Measurements from ENCODE around the gene SHROOM1.

SHROOM1 gene

DNA sequence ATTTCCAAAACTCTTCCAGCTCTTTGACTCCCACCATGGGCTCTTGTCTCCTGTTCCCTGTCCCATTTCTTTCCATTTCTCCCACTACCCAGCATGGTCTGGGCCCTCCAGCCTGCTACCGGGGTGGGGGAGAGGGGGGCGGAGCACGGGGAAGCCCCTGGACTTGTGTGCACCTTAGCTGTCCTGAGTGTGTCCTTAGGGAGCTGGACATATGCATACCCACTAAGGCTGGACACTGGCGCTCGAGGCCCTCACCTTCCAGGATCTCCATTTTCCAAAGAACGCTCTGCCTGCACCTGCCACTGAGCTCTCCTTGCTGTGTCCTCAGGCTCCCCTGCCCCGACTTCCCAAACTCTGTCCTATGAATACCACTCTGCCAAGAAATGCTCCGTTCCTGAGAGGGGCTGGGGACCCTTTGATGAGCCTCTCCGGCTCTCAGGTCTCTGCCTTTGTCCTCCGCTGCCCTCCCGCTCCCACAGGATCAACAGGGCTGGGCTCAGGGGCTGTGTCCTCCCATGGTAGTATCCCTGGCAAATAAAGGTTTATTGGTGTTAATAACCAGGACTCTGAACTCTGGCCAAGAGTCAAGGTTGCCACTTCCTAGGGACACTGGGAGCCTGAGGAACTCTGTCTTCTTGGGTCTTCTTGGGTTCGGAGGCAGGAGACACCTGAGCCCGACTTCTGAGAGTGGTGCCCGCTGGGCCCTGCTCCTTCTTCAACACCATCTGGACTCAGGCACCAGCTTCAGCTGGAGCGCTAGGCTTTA lies 831 bp upstream of the SHROOM1 start:
- peaks cover 5 to 15% of the 10 kb centered on the region in 2 donors for H3K4me1 ChIP-seq (ENCODE audit: control insufficient read depth in 1 of 2, insufficient read depth in 2 of 2, low read length in 2 of 2)
- H3K4me3 ChIP-seq (ENCODE audit: low read depth in 1 of 2, low read length in 2 of 2), result peak overlapping the region; percentile 38 to 78
- H3K27ac ChIP-seq (ENCODE audit: low read length), result no peak overlapping the region
- no peaks in the 10 kb centered on the region for H3K9me3 ChIP-seq (ENCODE audit: control insufficient read depth in 1 of 2, low read length in 2 of 2)
- no peaks in the 10 kb centered on the region for H3K36me3 ChIP-seq (ENCODE audit: control insufficient read depth in 1 of 2, insufficient read depth in 2 of 2, low read length in 2 of 2)
- no peaks in the 10 kb centered on the region for H3K27me3 ChIP-seq (ENCODE audit: low read depth, low read length)

DNA sequence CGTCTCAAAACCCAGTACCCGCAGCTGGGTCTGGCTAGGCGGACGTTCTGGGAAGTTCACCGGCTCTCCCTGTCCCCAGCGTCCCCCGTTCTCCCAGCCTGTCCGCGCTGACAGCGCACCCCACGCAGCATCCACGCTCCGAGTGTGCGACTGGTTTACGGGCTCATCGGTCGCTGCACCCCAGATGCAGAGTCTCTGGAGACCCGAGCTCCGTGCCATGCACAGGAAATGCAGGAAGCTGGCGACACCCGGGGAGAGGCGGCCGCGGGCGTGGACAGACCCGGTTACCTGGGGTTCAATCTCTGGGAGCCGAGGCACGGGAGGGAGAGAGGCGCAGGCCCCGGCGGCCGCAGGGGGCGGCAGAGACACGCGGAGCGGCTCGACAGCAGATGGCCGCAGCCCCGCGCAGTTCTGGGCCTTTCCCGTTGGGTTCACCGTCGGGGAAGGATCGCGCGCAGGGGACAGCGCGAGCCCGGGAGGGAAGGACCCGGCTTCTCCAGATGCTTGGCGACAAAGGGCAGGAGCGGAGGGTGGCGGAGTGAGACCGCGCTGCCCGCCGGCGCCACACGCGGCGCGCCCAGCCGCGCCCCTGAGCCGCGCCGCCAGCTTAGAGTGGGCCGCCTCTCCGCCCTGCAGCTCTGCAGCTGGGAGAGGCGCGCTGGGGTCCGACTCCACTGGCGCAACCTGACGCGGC lies 558 bp downstream of the SHROOM1 start:
- Histone ChIP-seq H3K4me1 (ENCODE audit: control insufficient read depth in 1 of 2, insufficient read depth in 2 of 2, low read length in 2 of 2) (peaks cover 5 to 15% of the 10 kb centered on the region in 2 donors), H3K36me3 (ENCODE audit: control insufficient read depth in 1 of 2, insufficient read depth in 2 of 2, low read length in 2 of 2) (no peaks in the 10 kb centered on the region), H3K27me3 (ENCODE audit: low read depth, low read length) (no peaks in the 10 kb centered on the region), H3K9me3 (ENCODE audit: control insufficient read depth in 1 of 2, low read length in 2 of 2) (no peaks in the 10 kb centered on the region), H3K27ac (ENCODE audit: low read length) (no peak overlapping the region), H3K4me3 (ENCODE audit: low read depth in 1 of 2, low read length in 2 of 2) (peak overlapping the region; percentile 65 to 78)

- no peak overlapping the region for H3K27ac ChIP-seq (ENCODE audit: low read length)
- H3K36me3 ChIP-seq (ENCODE audit: control insufficient read depth in 1 of 2, insufficient read depth in 2 of 2, low read length in 2 of 2), result no peaks in the 10 kb centered on the region
- no peaks in the 10 kb centered on the region for H3K9me3 ChIP-seq (ENCODE audit: control insufficient read depth in 1 of 2, low read length in 2 of 2)
- peaks cover 5 to 15% of the 10 kb centered on the region in 2 donors for H3K4me1 ChIP-seq (ENCODE audit: control insufficient read depth in 1 of 2, insufficient read depth in 2 of 2, low read length in 2 of 2)
- peak overlapping the region; percentile 65 to 78 for H3K4me3 ChIP-seq (ENCODE audit: low read depth in 1 of 2, low read length in 2 of 2)
- H3K27me3 ChIP-seq (ENCODE audit: low read depth, low read length), result no peaks in the 10 kb centered on the region
Measured at GRCh38 chr5:132828846-132829494, 1.5 kb downstream of the SHROOM1 start.

DNA sequence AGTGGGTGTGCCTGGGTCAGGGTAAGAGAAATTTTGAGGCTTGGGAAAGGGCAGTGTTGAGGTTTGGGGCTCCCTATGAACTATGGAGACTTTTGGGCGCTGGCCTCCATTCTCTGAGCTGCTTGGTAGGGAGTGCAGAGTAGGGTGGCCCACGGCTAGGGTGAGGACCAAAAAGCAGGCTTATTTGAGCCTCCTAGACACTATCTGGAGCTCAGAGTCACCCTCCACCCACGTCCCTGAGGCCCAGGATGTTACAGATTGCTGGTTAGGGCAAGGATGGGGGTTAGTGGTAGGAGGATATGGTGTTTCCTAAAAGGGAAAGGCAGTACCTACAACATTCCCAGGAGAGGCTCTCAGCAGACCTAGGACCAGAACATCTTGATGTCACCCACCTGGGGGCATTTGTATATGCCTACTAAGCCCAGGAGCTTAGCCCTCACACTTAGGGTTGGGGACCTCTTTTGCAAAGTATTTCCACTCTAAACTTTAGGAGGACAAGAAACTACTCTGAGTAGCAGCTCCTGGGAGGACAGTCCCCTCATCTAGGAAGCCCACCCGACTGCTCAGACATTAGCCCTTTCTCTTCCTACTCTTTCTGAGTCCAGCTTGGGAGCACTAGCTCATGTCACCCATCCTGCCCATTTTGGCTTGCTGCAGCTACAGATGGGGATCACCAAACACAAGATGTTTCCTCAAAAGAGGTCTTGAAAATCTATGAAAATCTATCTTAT lies 2.3 kb downstream of the SHROOM1 start:
- Histone ChIP-seq H3K36me3 (ENCODE audit: control insufficient read depth in 1 of 2, insufficient read depth in 2 of 2, low read length in 2 of 2) (no peaks in the 10 kb centered on the region), H3K9me3 (ENCODE audit: control insufficient read depth in 1 of 2, low read length in 2 of 2) (no peaks in the 10 kb centered on the region), H3K27me3 (ENCODE audit: low read depth, low read length) (no peaks in the 10 kb centered on the region), H3K4me1 (ENCODE audit: control insufficient read depth in 1 of 2, insufficient read depth in 2 of 2, low read length in 2 of 2) (peaks cover 5 to 20% of the 10 kb centered on the region in 2 donors), H3K27ac (ENCODE audit: low read length) (no peak overlapping the region), H3K4me3 (ENCODE audit: low read depth in 1 of 2, low read length in 2 of 2) (no peak overlapping the region)

DNA sequence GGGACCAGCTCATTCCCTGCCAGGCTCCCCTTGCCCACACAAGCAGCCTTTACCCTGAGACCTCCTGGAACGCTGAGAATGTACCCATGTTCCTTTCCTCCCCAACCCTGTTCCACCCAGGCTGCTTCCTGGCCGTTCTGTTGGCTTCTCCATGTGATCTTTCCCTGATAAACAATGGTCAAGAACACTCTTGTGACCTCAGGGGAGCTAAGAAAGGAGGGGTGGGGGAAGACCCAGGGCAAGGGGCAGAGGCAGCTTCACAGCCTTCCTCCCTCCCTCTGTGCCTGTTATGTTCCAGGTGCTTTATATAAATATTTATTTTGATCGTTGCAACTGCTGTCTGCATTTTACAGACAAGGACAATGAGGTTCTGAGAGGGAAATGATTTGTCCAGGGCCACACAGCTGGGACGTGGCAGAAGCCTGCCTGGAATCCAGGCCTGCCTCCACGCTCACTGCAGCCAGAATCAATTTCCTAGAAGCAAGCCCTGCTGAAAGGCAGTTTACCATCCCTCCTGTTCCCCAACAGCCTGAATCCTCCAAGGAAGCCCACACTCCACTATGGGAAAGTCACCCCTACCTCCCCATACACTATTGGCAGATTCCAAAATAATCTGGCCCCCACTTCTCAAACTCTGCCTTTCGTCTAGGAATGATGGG lies 3.9 kb downstream of the SHROOM1 start:
- H3K36me3 ChIP-seq (ENCODE audit: control insufficient read depth in 1 of 2, insufficient read depth in 2 of 2, low read length in 2 of 2), result no peaks in the 10 kb centered on the region
- H3K27me3 ChIP-seq (ENCODE audit: low read depth, low read length), result no peaks in the 10 kb centered on the region
- H3K9me3 ChIP-seq (ENCODE audit: control insufficient read depth in 1 of 2, low read length in 2 of 2), result no peaks in the 10 kb centered on the region
- H3K4me3 ChIP-seq (ENCODE audit: low read depth in 1 of 2, low read length in 2 of 2), result no peak overlapping the region
- peaks cover 5 to 27% of the 10 kb centered on the region in 2 donors for H3K4me1 ChIP-seq (ENCODE audit: control insufficient read depth in 1 of 2, insufficient read depth in 2 of 2, low read length in 2 of 2)
- no peak overlapping the region for H3K27ac ChIP-seq (ENCODE audit: low read length)

- Histone ChIP-seq H3K27ac (ENCODE audit: low read length) (no peak overlapping the region), H3K27me3 (ENCODE audit: low read depth, low read length) (no peaks in the 10 kb centered on the region), H3K36me3 (ENCODE audit: control insufficient read depth in 1 of 2, insufficient read depth in 2 of 2, low read length in 2 of 2) (no peaks in the 10 kb centered on the region), H3K9me3 (ENCODE audit: control insufficient read depth in 1 of 2, low read length in 2 of 2) (no peaks in the 10 kb centered on the region), H3K4me3 (ENCODE audit: low read depth in 1 of 2, low read length in 2 of 2) (no peak overlapping the region), H3K4me1 (ENCODE audit: control insufficient read depth in 1 of 2, insufficient read depth in 2 of 2, low read length in 2 of 2) (peaks cover 5 to 25% of the 10 kb centered on the region in 2 donors)
Measured at GRCh38 chr5:132825834-132826391, 4.5 kb downstream of the SHROOM1 start.

- H3K9me3 ChIP-seq (ENCODE audit: control insufficient read depth in 1 of 2, low read length in 2 of 2), result no peaks in the 10 kb centered on the region
- peaks cover 5 to 20% of the 10 kb centered on the region in 2 donors for H3K4me1 ChIP-seq (ENCODE audit: control insufficient read depth in 1 of 2, insufficient read depth in 2 of 2, low read length in 2 of 2)
- no peak overlapping the region for H3K27ac ChIP-seq (ENCODE audit: low read length)
- H3K4me3 ChIP-seq (ENCODE audit: low read depth in 1 of 2, low read length in 2 of 2), result no peak overlapping the region
- H3K36me3 ChIP-seq (ENCODE audit: control insufficient read depth in 1 of 2, insufficient read depth in 2 of 2, low read length in 2 of 2), result no peaks in the 10 kb centered on the region
- H3K27me3 ChIP-seq (ENCODE audit: low read depth, low read length), result no peaks in the 10 kb centered on the region
Measured at GRCh38 chr5:132825033-132825833, 5.2 kb downstream of the SHROOM1 start.

GRCh38 chr5:132824426-132824825 lies 6.0 kb downstream of the SHROOM1 start:
- H3K4me3 ChIP-seq (ENCODE audit: low read depth in 1 of 2, low read length in 2 of 2), result no peak overlapping the region
- H3K9me3 ChIP-seq (ENCODE audit: control insufficient read depth in 1 of 2, low read length in 2 of 2), result no peaks in the 10 kb centered on the region
- H3K27ac ChIP-seq (ENCODE audit: low read length), result no peak overlapping the region
- H3K36me3 ChIP-seq (ENCODE audit: control insufficient read depth in 1 of 2, insufficient read depth in 2 of 2, low read length in 2 of 2), result no peaks in the 10 kb centered on the region
- peaks cover 5 to 15% of the 10 kb centered on the region in 2 donors for H3K4me1 ChIP-seq (ENCODE audit: control insufficient read depth in 1 of 2, insufficient read depth in 2 of 2, low read length in 2 of 2)
- H3K27me3 ChIP-seq (ENCODE audit: low read depth, low read length), result no peaks in the 10 kb centered on the region

GRCh38 chr5:132823481-132824050 lies 6.9 kb downstream of the SHROOM1 start:
- H3K27ac ChIP-seq (ENCODE audit: low read length), result no peak overlapping the region
- H3K27me3 ChIP-seq (ENCODE audit: low read depth, low read length), result no peaks in the 10 kb centered on the region
- no peaks in the 10 kb centered on the region for H3K9me3 ChIP-seq (ENCODE audit: control insufficient read depth in 1 of 2, low read length in 2 of 2)
- H3K4me3 ChIP-seq (ENCODE audit: low read depth in 1 of 2, low read length in 2 of 2), result peak overlapping the region in 1 of 2 donors; percentile 50
- no peaks in the 10 kb centered on the region for H3K36me3 ChIP-seq (ENCODE audit: control insufficient read depth in 1 of 2, insufficient read depth in 2 of 2, low read length in 2 of 2)
- H3K4me1 ChIP-seq (ENCODE audit: control insufficient read depth in 1 of 2, insufficient read depth in 2 of 2, low read length in 2 of 2), result peaks cover 0 to 12% of the 10 kb centered on the region in 2 donors

All from muscle layer of duodenum (tissue), 2 donors.